ENCODE measurements around the gene KCND3.

Gene KCND3

GRCh38 chr1:111989531-111990025 is at the start of gene KCND3:
Gene KCND3, minus strand, starts transcription at chr1:111989668.
- no peak for DNase-seq (ENCODE audit: low read depth)

GRCh38 chr1:112034277-112034676 is 44.8 kb upstream of the KCND3 start:
- DNase-seq (ENCODE audit: low read depth) = no peak

GRCh38 chr1:112033439-112034120 is 44.1 kb upstream of the KCND3 start:
- DNase-seq (ENCODE audit: low read depth) = no peak

GRCh38 chr1:112030157-112030556 is 40.7 kb upstream of the KCND3 start:
- no peak for DNase-seq (ENCODE audit: low read depth)

- no peak for DNase-seq (ENCODE audit: low read depth)
Observed at GRCh38 chr1:112027696-112028095, 38.2 kb upstream of the KCND3 start.

GRCh38 chr1:112026501-112026900 is 37.0 kb upstream of the KCND3 start:
- DNase-seq (ENCODE audit: low read depth) = no peak

- DNase-seq (ENCODE audit: low read depth) = no peak
Observed at GRCh38 chr1:112026016-112026415, 36.5 kb upstream of the KCND3 start.

GRCh38 chr1:112021263-112021662 is 31.8 kb upstream of the KCND3 start:
- no peak for DNase-seq (ENCODE audit: low read depth)

GRCh38 chr1:112017183-112017582 is 27.7 kb upstream of the KCND3 start:
- DNase-seq (ENCODE audit: low read depth) = no peak

GRCh38 chr1:112012823-112013222 is 23.4 kb upstream of the KCND3 start:
- no peak for DNase-seq (ENCODE audit: low read depth)

- peak; percentile 53 for DNase-seq (ENCODE audit: low read depth)
Observed at GRCh38 chr1:112011202-112011601, 21.7 kb upstream of the KCND3 start.

GRCh38 chr1:112007169-112007568 is 17.7 kb upstream of the KCND3 start:
- no peak for DNase-seq (ENCODE audit: low read depth)

- DNase-seq (ENCODE audit: low read depth) = no peak
Observed at GRCh38 chr1:112006416-112007025, 17.1 kb upstream of the KCND3 start.

- no peak for DNase-seq (ENCODE audit: low read depth)
Observed at GRCh38 chr1:112004076-112004475, 14.6 kb upstream of the KCND3 start.

- DNase-seq (ENCODE audit: low read depth) = no peak
Observed at GRCh38 chr1:112002514-112002913, 13.0 kb upstream of the KCND3 start.

- DNase-seq (ENCODE audit: low read depth) = no peak
Observed at GRCh38 chr1:112001436-112001835, 12.0 kb upstream of the KCND3 start.

GRCh38 chr1:112000048-112000447 is 10.6 kb upstream of the KCND3 start:
- no peak for DNase-seq (ENCODE audit: low read depth)

GRCh38 chr1:111998332-111998731 is 8.9 kb upstream of the KCND3 start:
- no peak for DNase-seq (ENCODE audit: low read depth)

GRCh38 chr1:111992476-111992875 is 3.0 kb upstream of the KCND3 start:
- no peak for DNase-seq (ENCODE audit: low read depth)

GRCh38 chr1:111990878-111991718 is 1.6 kb upstream of the KCND3 start:
- no peak for DNase-seq (ENCODE audit: low read depth)

- no peak for DNase-seq (ENCODE audit: low read depth)
Observed at GRCh38 chr1:111990026-111990877, 784 bp upstream of the KCND3 start.
